Erythroblast (primary cell): Measurements from ENCODE around the gene IMP4.

Experiments
- DNase-seq, 2 experiments: peaks; one replicate each; lab custom pipeline; 2025; lab: John Stamatoyannopoulos, UW
- GATA1 ChIP-seq: IDR thresholded peaks from 2 replicates; pipeline ENCODE4 v1.6.1; 2011; ENCODE audit warnings: low read depth, mild to moderate bottlenecking, control low read depth, low read length, moderate library complexity
- POLR2A ChIP-seq: IDR thresholded peaks from 2 replicates; pipeline ENCODE4 v1.6.1; 2011; ENCODE audit warnings: mild to moderate bottlenecking, low read length

Gene IMP4

DNA sequence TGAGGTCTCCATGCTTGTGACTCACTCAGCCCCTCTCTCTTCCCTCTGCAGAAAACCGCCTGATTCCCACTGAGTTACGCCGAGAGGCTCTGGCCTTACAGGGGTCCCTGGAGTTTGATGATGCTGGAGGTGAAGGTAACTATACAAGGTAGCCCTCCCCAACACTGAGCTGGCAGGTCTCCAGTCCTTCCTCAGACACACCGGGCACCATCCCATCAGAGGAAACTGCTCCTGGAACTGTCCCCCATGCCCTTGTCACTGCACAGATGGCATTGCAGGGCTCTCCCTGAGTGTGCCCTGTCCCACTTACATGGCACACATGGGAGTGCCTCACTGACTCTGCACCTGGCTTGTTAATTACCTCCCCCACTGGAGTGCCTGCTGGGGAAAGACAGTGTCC, 1.9 kb downstream of the IMP4 start:
- DNase-seq, result no peak
- no peak for TF ChIP-seq GATA1
- TF ChIP-seq POLR2A, result no peak

DNA sequence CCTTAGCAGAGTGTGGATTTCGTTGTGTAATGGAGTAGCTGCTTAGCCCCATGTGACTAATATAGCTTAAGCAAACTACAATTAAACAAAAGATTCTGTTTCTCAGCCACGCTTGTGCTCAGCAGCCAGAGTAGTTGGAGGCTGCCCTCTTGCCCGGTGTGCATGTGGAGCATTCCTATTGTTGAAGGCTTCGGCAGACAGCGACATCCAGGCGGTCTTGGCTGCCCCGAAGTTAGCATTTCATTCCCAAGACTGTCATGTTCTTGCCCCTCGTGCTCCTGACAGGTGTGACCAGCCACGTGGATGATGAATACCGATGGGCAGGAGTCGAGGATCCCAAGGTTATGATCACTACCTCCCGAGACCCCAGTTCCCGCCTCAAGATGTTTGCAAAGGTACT, 2.4 kb downstream of the IMP4 start:
- no peak for DNase-seq
- TF ChIP-seq GATA1 (no peak), POLR2A (no peak)

DNA sequence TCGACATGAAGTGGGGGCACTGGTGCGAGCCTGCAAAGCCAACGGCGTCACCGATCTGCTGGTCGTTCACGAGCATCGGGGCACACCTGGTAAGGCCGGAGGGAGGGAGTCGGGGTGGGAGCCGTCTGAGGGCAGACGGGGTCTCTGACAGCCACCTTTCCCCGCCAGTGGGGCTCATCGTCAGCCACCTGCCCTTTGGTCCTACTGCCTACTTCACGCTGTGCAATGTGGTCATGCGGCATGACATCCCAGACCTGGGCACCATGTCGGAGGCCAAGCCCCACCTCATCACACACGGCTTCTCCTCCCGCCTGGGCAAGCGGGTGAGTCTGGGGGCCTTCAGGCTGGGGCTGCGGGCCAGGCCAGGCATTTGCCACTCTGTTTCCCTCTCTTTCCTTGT, 2.9 kb downstream of the IMP4 start:
- no peak for DNase-seq
- TF ChIP-seq GATA1 (no peak), POLR2A (no peak)

DNA sequence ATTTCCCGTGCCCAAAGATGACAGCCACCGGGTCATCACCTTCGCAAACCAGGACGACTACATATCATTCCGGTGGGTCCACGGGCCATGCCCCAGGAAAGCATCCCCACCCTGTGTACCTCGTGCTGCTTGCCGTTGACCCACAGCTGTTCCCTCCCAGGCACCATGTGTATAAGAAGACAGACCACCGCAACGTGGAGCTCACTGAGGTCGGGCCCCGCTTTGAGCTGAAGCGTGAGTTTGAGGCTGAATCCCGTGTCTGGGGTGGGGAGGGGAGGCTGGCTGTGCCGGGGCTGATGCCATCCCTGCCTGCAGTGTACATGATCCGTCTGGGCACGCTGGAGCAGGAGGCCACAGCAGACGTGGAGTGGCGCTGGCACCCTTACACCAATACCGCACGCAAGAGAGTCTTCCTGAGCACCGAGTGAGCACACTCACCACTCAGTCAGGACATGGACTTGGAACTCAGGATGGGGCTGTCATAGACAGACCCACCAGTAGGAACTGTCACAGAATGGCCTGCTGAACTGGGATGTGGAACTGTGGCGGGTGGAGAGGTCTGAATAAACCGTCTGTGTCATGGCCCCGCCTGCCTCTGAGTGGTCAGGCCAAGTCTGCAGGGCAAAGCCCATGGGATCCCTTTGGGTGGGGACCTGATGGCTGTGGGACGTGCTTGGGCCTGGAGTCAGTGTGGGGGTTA, 3.5 kb downstream of the IMP4 start:
- DNase-seq, result no peak
- TF ChIP-seq POLR2A, result no peak
- TF ChIP-seq GATA1, result no peak

DNA sequence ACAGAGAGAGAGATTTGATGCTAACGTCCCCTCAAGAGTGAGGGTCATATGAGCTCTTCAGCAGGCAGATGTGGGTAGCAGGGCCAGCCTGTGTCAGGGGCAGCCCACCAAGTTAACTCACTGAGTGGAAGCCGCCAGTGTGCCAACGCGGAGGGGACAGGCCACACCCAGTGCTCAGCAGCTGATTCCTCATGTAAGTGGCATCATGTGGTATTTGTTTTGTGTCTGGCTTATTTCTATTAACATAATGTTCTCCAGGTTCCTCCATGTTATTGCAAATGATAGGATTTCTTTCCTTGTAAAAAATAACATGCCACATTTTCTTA, 4.0 kb downstream of the IMP4 start:
- no peak for DNase-seq
- TF ChIP-seq POLR2A (no peak), GATA1 (no peak)

DNA sequence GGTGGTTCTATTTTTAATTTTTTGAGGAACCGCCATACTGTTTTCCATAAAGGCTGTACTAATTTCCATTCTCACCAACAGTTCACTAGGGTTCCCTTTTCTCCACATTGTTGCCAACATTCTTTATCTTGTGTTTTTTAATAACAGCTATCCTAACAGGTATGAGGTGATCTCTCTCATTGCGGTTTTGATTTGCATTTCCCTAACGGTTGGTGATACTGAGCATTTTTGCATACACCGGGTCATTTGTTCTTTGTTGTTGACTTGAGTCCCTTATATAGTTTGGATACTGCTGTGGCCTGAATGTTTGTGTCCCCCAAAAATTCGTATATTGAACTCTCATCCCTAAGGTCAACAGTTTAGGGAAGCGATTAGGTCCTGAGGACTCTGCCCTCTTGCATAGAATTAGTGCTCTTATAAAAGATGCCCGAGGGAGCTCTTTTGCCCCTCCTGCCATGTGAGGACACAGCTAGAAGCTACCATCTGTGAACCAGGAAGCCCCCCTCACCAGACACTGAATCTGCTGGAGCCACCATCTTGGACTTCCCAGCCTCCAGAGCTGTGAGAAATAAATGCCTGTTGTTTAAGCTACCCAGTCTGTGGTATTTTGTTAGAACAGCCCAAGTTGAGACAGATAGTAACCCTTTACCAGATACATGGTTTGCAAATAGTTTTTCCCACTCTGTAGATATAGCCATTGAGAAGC, 4.7 kb downstream of the IMP4 start:
- no peak for TF ChIP-seq GATA1
- TF ChIP-seq POLR2A, result no peak
- no peak for DNase-seq

GRCh38 chr2:130349174-130349573, 6.5 kb downstream of the IMP4 start:
- no peak for TF ChIP-seq POLR2A
- TF ChIP-seq GATA1, result no peak
- no peak for DNase-seq

DNA sequence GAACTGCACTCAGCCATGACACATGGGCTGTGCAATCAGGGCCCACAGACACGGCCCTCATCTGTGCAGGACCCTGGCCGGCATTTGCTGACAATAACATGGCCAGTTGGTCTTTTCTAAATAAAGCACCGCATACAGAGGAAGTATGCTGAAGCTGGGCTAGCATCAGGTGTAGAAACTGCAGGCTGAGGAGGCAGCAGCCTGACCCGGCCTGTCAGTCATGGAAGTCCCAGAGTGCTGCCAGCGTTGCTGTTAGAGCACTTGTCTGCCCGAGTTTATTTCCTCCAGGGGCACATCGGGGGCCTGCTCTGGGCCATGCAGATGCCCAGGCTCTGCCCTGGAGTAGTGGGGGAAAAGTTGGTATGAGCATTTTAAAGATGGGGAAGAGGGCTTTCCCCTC, 9.0 kb downstream of the IMP4 start:
- no peak for DNase-seq
- no peak for TF ChIP-seq POLR2A
- TF ChIP-seq GATA1, result no peak

GRCh38 chr2:130352237-130352636, 9.5 kb downstream of the IMP4 start:
- DNase-seq, result no peak
- TF ChIP-seq GATA1 (no peak), POLR2A (no peak)

DNA sequence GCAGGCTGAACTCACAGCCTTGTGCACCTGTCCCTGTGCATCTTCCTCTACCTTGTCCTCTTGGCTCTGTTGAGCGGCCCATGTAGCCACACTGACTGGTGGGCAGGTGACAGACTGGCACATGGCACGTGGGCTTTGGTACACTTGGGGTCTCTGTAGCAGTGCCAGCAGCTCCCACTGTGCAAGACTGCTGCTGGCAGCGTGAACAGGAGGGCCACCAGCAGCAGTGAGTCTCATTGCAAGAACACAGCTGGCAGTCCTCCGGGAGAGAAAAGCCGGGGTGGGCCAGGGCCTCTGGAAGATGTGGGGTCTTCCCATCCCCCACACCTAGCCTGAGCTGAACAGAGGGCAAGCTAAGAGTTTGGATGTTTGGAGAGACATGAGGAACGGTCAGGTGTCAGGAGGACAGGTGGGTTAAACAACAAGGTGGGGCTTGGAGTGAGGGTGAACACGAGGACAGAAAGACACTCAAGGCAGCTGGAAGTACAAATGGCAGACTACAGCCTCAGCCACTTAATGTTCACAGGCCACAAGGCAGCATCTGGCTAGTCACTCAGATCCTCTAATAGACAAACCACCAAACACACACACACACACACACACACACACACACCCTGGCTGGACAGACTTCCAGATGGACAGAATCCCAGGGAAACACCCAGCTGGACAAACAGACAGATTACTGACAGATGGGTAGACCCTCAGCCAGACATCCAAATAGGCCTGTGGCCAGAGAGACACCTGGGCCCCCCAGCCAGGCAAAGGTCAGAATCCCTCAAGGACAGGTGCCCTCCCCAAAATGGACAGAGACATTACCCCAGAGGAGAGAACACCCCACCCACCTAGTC, 10.8 kb downstream of the IMP4 start:
- no peak for TF ChIP-seq GATA1
- no peak for TF ChIP-seq POLR2A

GRCh38 chr2:130354139-130354428, 11.4 kb downstream of the IMP4 start:
- DNase-seq, result no peak
- TF ChIP-seq POLR2A (no peak), GATA1 (no peak)

More for the DNA sequence above, 10.8 kb downstream of the IMP4 start:
- no peak for DNase-seq

- peak in 1 of 2 experiments; percentile 36 for DNase-seq
- TF ChIP-seq GATA1 (no peak), POLR2A (no peak)
Observed at GRCh38 chr2:130355172-130355577, 12.5 kb downstream of the IMP4 start.

DNA sequence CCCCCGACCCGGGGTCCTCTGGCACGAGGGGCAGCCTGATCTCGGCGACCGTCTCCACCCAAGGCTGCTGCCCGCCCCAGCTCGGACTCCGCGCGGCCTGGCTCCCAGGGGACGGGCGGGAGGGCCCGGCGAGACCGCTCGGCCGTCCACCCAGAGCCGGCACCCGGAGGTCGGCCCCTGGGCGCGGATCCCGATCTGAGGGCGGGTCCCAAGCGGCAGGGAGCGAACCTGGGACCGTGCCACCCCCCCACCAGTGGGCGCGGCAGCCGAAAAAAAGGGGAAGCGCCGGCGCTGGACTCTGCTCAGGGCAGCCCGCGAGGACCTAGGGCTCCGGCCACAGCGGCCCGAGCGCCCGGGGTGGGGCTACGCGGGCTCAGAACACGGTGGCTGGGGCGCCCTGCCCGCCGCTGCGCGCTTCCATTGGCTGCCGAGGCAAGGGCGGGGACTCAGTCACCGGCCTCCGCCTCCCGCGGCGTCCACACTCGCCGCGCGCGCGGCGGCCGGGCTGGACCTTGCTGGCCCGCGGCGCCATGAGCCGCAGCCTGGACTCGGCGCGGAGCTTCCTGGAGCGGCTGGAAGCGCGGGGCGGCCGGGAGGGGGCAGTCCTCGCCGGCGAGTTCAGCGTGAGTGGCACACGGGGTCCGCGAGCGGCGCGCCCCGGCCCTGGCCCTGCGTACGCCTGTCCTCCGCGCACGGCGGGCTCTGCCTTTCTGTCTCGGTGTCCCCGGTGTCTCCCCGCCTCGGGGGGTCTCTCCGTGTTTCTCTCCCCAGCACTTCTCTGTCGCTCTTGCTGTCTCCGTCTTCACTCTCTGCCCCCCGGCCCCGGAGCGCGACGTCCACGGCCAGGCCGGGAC, 13.1 kb downstream of the IMP4 start, which contains the start of gene PTPN18:
TSS of gene PTPN18 (plus strand) at position 479 of the 854 bp plus-strand sequence. CDS start at position 531, 52 bp downstream.
- peak; percentile 86 to 90 for DNase-seq
- TF ChIP-seq GATA1 (no peak), POLR2A (peak; percentile 87)

DNA sequence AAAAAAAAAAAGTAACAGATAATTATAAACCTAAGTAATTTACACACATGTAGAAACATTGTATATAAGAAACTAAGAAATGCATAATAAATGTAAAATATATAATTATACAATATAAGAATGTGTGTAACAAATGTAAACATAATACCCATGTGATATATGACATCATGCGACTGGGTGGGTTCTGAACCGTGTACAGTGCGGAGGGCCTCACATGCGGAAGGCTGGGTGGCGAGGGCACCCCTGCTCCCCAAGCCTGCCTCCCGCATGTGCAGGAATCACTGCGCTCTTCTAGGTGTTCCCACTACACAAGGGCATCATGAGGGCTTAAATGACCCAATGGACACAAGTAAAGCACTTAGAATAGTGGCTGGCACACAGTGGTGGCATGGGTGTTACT, 15.2 kb downstream of the IMP4 start:
- TF ChIP-seq POLR2A (no peak), GATA1 (no peak)
- no peak for DNase-seq
